GM19324 (cell line): Measurements from ENCODE around the gene ABO.
"Not testable (repeated sequence)": the region's sequence is repeated elsewhere in the genome, so short reads cannot be mapped to it uniquely, and the experiment has no call there.

Experiments used
- ATAC-seq: cut with Tn5 transposase; IDR thresholded peaks from one replicate; pipeline ENCODE4 v1.9.1; 2021; ENCODE audit warnings: mild to moderate bottlenecking, moderate library complexity; ENCODE audit not compliant: unreplicated experiment, low FRiP score

Gene ABO

DNA sequence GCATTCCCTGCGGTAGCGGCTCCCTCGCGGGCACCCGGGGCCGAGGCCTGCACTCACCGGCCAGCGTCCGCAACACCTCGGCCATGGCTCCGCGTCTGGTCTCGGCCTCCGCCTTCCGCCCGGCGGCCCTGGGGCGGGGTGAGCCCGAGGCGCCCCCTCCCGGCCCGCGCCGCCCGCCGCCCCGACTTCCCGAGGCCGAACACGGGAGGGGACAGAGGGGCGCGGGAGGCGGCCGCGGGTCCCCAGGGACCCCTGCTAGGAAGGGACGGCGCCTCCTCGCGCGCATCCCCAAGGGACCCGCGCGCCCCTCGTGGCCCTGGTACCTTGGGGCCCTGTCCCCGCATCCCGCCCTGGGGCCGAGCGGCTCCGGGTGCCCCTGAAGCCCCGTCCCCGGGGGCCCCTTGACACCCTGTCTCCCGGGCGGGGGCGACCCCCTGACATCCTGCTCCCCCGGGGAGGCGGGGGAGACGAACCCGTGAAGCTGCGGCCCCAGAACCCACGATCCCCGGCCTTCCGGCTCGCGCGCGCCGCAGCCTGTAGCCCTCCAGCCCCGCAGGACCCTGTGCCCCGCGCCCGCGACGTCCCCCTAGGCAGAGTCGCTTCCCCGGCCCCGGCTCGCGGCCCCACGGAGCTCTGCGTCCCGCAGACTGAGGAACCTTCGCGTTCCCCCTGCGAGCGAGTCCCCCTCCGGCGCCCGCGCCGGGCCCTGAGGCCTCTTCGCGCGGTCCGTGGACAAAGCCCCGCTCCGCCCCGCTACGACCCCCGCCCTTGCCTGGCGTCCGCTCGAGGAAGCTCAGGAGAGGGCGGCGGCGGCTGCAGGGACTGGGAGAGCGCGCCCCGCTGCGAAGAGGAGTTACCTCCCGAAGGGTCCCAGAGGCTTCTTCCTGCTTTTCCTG is at the start of gene ABO:
ABO (minus strand) TSS at position 97 of the 896 bp plus-strand sequence.
- ATAC-seq, result no peak

DNA sequence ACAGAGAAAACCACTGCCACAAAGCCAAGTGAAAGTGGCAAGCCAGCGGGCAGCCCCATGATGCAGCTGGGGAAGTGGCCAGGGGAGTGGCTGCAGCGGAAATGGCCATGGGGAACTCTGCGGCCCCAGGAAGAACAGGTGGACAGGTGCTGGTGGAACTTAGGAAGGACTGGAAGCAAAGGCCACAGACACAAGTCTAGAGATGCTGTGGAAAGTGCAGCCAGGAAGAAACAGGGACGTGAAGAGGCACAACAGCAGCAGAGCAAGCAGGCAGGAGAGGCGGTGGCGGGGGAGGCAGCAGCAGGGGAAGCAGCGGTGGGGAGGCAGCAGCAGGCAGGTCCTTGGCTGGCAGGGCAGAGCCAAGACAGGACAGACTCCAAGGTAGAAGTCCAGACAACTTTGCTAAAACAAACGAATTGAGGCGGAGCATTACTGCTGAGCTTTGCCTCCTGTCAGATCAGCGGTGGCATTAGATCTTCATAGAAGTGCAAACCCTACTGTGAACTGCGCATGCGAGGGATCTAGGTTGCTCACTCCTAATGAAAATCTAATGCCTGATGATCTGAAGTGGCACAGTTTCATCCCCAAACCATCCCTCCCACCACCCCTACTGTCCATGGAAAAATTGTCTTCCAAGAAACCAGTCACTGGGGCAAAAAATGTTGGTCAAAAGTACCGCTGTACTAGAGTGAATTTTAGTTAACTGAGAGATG is 49.1 kb upstream of the ABO start:
- no peak for ATAC-seq

- ATAC-seq, result no peak
Measured at GRCh38 chr9:133323211-133323610, 48.2 kb upstream of the ABO start.

DNA sequence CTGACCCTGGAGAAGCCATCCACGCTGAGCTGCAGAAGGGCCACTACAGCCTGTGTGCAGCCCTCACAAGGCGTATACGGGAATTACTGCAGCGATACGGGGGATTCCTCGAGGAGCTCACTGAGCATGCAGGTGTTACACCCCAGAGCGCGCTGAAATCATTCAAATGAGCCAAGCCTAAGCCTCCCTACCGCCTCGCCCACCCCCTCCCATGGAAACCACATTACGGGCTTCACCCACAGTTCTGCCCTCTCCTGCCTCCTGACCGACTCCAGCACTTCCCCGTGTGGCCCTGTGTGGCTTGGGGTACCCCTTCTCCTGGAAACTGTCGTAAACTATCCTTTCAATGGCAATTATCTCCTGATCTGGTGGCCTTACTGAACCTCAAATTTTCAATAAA is 47.7 kb upstream of the ABO start:
- ATAC-seq, result no peak

- ATAC-seq, result no peak
Measured at GRCh38 chr9:133321411-133321935, 46.5 kb upstream of the ABO start.

DNA sequence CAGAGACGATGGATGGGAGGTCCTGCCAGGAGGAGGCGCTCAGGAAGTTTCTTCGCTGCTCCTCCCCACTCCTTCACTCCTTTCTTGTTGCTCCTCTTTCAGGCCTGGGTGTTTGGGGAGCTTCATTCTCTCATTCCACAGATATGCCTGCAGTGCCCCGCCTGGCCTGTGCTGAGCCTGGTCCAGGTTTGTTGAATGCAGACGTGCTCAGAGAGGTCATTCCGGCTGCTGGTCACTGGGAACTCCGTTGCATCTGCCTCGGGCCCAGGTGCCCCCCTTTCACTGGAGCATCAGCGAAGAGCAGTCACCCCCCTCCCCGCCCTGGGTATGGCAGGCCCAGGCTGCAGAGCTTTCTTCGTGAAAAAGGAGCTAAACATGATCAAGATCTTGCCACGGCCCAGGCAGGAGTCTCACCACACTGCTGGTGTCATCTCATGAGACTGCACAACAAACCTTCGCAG is 45.5 kb upstream of the ABO start:
- ATAC-seq, result no peak

DNA sequence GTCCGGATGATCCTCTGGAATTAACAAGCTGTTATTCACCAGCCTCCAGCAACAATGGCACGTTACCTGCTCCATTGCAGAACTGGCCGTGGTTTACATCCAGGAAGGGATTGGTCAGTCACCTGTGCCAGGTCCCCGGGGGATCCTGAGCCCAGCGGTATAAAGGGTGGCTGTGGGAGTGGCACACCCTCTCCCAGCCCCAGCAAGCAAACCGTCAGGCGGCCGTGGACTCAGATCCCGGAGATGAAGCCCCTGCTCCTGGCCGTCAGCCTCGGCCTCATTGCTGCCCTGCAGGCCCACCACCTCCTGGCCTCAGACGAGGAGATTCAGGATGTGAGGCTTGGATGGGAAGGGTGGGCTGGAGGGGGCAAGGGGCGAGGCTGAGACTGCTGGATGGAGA is 42.5 kb upstream of the ABO start:
- ATAC-seq, result not testable (repeated sequence)

- no peak for ATAC-seq
Measured at GRCh38 chr9:133315997-133316396, 41.0 kb upstream of the ABO start.

GRCh38 chr9:133309608-133310007 is 34.6 kb upstream of the ABO start:
- ATAC-seq, result no peak

GRCh38 chr9:133307301-133307700 is 32.3 kb upstream of the ABO start:
- no peak for ATAC-seq

GRCh38 chr9:133306242-133307204 is 31.5 kb upstream of the ABO start:
- no peak for ATAC-seq

GRCh38 chr9:133305731-133306130 is 30.7 kb upstream of the ABO start:
- no peak for ATAC-seq

DNA sequence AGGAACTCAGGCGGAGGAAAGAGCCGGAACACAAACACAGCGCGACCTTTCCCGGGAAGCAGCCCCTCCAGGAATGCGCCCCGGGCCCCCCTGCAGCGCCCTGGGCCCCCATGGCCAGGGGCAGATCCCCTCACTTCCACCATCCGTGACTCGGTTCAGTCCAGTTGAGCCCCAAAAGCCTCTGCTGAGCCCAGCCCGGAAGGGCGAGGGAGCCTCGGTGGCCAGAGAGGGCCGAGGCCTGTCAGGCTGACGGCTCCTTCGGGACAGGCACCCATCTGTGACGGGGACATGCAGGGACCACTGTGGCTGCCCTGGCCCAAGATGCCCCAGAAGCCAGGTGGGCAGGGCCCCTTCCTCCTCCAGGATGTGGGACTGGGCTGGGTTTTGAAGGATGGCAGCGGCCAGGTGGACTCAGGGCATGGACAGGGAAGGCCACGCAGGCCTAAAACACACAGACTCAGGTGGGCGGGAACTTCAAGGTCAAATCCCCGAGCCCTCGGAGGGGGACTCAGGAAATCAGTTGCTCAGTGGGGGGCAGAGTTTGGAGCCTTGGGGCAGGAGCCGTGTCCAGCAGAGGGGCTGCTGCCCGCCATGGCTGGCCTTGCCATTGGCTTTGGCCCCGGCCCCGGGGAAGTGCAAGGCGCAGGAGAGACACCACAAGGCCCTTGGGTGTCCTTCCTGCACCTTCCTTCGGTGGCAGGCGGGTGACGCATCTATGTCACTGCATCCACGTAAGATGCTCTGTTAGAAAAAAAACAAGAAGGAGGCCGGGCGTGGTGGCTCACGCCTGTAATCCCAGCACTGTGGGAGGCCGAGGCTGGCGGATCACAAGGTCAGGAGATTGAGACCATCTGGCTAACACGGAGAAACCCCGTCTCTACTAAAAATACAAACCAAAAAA is 29.7 kb upstream of the ABO start:
- ATAC-seq, result no peak

- ATAC-seq, result no peak
Measured at GRCh38 chr9:133304158-133304470, 29.1 kb upstream of the ABO start.

DNA sequence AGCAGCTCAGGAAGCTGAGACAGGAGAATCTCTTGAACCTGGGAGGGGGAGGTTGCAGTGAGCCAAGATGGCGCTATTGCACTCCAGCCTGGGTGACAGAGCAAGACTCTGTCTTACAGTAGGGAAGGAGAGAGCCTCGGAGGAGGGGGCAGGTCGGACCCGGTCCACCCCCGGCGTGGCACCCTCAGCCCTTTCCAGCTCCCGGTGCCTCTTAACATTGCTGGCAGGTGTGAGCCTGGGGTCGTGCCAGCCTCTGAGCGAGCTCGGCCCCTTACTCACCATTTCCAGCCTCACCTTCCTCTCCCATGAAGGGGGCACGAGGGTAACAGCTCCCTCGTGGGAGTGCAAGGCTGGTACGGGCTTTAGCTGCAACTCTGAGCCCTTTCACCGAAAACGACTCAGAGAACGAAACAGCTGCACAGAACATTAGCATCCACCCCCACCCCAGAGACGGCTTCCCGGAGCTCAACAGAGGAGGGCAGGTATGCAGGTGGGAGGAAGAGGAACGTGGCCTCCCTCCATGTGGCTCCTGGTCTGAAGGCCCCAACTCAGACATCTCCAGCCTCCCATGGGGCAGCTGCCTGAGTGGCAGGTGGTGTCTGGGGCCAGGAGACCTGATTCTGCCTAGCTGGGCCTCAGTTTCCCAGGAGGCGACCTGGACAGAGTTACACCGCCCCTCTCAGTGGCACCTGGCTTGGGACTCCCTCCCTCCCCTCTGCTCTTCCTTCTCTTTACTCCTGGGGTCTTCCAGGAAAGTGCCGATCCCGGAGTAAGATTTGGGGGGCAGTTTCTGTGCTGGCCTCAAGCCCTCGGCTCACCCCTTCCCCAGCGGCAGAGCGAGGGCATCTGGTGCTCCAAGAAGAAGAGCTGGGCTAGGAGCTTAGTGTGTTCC is 28.5 kb upstream of the ABO start:
- no peak for ATAC-seq

GRCh38 chr9:133301253-133302230 is 26.5 kb upstream of the ABO start:
- ATAC-seq, result no peak

DNA sequence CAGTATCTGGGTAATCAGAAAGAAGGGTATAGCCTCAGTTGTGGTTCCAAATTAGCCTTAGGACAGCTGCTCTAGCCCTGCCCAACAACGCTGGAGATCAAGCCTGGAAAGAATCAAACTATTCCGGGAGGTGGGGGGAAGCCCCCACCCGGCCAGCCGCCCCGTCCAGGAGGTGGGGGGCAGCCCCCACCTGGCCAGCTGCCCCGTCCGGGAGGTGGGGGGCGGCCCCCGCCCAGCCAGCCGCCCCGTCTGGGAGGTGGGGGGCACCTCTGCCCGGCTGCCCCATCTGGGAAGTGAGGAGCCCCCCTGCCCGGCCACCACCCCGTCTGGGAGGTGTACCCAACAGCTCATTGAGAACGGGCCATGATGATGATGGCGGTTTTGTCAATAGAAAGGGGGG is 25.0 kb upstream of the ABO start:
- ATAC-seq, result not testable (repeated sequence)
